HG03432 (cell line): Measurements from ENCODE around the gene TNFRSF19.
"Not testable (repeated sequence)": the region's sequence is repeated elsewhere in the genome, so short reads cannot be mapped to it uniquely, and the experiment has no call there.

ENCODE experiments used
- ATAC-seq: cut with Tn5 transposase; IDR thresholded peaks from one replicate; pipeline ENCODE4 v1.9.1; 2021; ENCODE audit warnings: mild to moderate bottlenecking, moderate library complexity; ENCODE audit not compliant: unreplicated experiment

TNFRSF19 gene

GRCh38 chr13:23567906-23568460 lies 2.2 kb upstream of the TNFRSF19 start:
- no peak for ATAC-seq

- no peak for ATAC-seq
These were observed 706 bp downstream of the TNFRSF19 start for GRCh38 chr13:23570921-23571315.

- no peak for ATAC-seq
These were observed 1.2 kb downstream of the TNFRSF19 start for GRCh38 chr13:23571431-23571830.

- ATAC-seq = no peak
These were observed 2.6 kb downstream of the TNFRSF19 start for GRCh38 chr13:23572836-23573235.

GRCh38 chr13:23574421-23575145 lies 4.4 kb downstream of the TNFRSF19 start:
- ATAC-seq = no peak

GRCh38 chr13:23575632-23576031 lies 5.4 kb downstream of the TNFRSF19 start:
- ATAC-seq = no peak

- peak; percentile 69 for ATAC-seq
These were observed 8.3 kb downstream of the TNFRSF19 start for GRCh38 chr13:23578411-23579071.

- ATAC-seq = peak; percentile 92
These were observed 9.1 kb downstream of the TNFRSF19 start for GRCh38 chr13:23579072-23579895.

- ATAC-seq = no peak
These were observed 9.9 kb downstream of the TNFRSF19 start for GRCh38 chr13:23579896-23580683.

- no peak for ATAC-seq
These were observed 10.5 kb downstream of the TNFRSF19 start for GRCh38 chr13:23580684-23581060.

- ATAC-seq = no peak
These were observed 13.3 kb downstream of the TNFRSF19 start for GRCh38 chr13:23583491-23583890.

- no peak for ATAC-seq
These were observed 14.1 kb downstream of the TNFRSF19 start for GRCh38 chr13:23584275-23584674.

- ATAC-seq = no peak
These were observed 16.1 kb downstream of the TNFRSF19 start for GRCh38 chr13:23586336-23586735.

GRCh38 chr13:23588666-23589065 lies 18.5 kb downstream of the TNFRSF19 start:
- no peak for ATAC-seq

GRCh38 chr13:23592596-23592995 lies 22.4 kb downstream of the TNFRSF19 start:
- no peak for ATAC-seq

GRCh38 chr13:23593148-23593547 lies 22.9 kb downstream of the TNFRSF19 start:
- ATAC-seq = no peak

- ATAC-seq = not testable (repeated sequence)
These were observed 24.1 kb downstream of the TNFRSF19 start for GRCh38 chr13:23594290-23594689.

GRCh38 chr13:23598369-23598768 lies 28.2 kb downstream of the TNFRSF19 start:
- no peak for ATAC-seq

- ATAC-seq = no peak
These were observed 29.1 kb downstream of the TNFRSF19 start for GRCh38 chr13:23599083-23599925.

- no peak for ATAC-seq
These were observed 29.9 kb downstream of the TNFRSF19 start for GRCh38 chr13:23600100-23600499.
